Neural progenitor cell (in vitro differentiated cells): Measurements from ENCODE around the gene STC2.

Experiments
- CTCF ChIP-seq: fragments of 200-600 bp; sonication (generic); IDR thresholded peaks from 2 replicates; pipeline ENCODE4 v1.5.1; 2017; ENCODE audit warnings: antibody characterized with exemption, mild to moderate bottlenecking
- EZH2 ChIP-seq: fragments of 200-600 bp; sonication (generic); IDR thresholded peaks from 2 replicates; pipeline ENCODE4 v1.6.1; 2017; ENCODE audit warnings: antibody characterized with exemption, mild to moderate bottlenecking, moderate library complexity
- EZH2phosphoT487 ChIP-seq: fragments of 200-600 bp; sonication (generic); IDR thresholded peaks from 2 replicates; pipeline ENCODE4 v1.6.1; 2017; ENCODE audit warnings: antibody characterized with exemption

DNA sequence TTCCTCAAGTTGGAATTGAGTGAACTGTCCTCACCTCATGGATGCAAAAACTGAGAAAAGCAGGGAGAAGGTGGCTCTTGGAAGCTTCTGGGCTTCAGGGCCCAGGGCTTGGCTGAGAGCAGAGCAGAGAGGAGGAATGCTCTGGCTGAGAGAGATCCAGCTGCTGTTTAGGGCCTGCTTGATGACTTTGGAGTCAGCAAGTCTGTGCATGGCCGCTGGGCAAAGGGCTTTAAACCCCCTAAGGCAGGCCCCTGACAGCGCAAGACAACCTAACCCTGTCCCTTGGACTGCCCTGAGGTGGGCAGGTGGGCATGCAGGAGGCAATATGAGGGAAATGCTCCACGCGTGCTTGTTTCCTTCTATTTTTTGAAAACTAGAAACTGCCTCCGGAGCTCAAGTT, 8.6 kb downstream of the STC2 start:
- TF ChIP-seq EZH2 (no peak), CTCF (no peak), EZH2phosphoT487 (no peak)
